GM18505 (cell line): ENCODE results near the gene SLC25A51.
"Not testable (repeated sequence)": the region's sequence is repeated elsewhere in the genome, so short reads cannot be mapped to it uniquely, and the experiment has no call there.

Source experiments
- ATAC-seq: cut with Tn5 transposase; IDR thresholded peaks from one replicate; pipeline ENCODE4 v1.9.1; 2021; ENCODE audit not compliant: unreplicated experiment
- POLR2A ChIP-seq: IDR thresholded peaks from 4 replicates; pipeline ENCODE4 v1.6.1; 2011; ENCODE audit warnings: borderline replicate concordance; ENCODE audit not compliant: insufficient read depth, insufficient read length; ENCODE audit errors: extremely low read depth

Gene SLC25A51

DNA sequence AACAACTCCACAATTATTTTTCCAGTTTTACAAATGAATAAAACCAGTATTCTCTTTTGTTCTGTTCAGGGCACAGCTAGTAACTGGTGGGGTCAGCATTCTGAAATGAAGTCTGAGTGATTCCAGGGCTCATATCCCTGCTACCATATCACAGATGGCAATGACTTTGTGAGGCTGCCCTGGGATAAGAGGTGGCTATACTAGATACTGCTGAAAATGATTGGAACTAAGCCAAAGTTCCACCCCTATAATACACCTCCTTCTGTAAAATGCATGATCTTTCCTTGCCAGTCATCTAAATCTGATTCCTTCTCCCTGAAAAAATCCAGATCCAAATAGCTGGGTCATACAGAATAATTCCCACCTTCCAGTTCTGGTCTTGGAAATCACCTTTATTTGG is 14.4 kb downstream of the SLC25A51 start:
- TF ChIP-seq POLR2A: no peak
- no peak for ATAC-seq

DNA sequence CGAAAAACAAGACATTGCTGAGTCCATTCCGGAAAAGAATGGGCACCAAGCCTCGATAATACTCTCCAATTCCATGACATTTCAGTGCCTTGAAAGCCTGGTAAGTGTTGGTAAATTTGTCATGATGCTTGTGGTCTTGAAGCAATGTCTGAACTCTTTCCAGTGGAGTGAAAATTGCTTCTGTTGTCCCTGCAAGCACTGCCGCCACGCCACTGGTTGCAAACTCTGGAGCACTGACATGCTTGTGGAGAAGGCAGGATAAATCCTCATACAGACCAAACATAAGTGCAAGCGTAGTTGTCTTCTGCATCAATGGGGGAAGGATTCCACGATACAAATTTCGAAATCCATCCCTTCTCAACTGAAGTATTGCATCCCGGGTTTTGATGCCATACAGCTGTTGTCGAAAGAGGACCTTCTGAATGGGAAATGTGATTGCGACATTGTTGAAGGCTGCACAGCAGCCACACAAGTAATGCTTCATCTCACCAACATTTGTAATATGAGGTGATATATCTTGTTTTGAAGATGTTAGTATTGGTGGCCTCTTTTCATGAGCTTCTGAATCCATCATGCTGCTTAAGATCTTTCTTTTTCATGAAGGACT is 15.8 kb downstream of the SLC25A51 start:
- not testable (repeated sequence) for ATAC-seq

DNA sequence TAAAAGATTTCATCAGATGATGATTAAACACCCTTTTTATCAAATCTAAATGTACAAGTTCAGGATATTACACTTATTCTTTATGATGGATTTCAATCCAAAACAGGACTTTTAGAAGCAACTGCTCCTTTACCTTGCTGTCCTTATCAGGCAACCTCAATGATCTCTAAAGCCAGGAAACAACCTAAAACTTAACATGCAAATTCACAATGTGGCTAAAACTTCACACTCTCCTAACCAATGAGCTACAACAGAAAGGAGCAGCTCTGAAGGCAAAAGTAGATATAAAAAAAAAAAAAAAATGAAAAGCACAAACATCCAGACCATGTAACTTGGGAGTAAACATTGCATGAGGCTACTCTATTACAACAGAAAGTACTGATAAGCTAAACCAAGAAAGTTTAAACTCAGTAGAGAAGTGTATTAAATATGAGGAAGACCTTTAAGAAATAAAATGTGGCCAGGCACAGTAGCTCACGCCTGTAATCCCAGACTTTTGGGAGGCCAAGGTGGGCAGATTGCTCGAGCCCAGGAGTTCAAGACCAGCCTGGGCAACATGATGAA is 22.9 kb downstream of the SLC25A51 start:
- no peak for TF ChIP-seq POLR2A

DNA sequence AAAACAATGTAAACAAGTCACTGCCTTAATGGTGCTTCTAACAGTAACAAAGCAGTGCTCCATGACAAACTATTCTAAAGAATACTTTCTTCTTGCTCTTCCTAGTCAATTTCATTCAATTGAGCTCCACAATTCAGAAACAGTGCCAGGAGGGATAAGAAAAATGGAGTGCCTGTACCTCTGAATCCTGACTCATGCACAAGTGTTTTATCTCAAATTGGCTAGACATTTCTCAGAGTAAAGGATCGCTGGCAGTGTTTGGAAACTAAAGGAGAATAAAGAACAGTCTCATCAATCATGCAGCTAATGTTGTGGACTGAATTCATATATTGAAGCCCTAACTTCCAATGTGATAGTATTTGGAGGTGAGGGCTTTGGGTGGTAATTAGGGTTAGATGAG is 27.6 kb downstream of the SLC25A51 start:
- TF ChIP-seq POLR2A: no peak
- no peak for ATAC-seq

More for the DNA sequence above, 22.9 kb downstream of the SLC25A51 start:
- no peak for ATAC-seq

DNA sequence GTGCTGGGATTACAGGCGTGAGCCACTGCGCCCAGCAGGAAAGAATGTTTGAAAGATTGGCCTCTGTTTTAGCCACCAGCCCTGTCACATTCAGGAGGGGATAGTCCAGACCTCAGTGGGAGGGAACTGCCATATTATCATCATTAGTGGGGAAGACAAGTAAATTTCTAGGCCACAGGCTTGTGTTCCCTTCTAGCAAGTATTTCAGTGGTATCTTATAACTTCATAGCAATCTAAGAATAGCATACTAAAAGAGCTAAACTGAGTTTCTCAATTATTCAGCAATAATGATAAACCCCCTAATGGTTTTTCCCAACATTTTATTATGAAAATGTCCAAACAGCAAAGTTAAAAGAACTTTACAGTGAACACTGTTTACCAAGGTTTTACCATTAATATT is 30.0 kb downstream of the SLC25A51 start:
- TF ChIP-seq POLR2A: no peak
- ATAC-seq: no peak

DNA sequence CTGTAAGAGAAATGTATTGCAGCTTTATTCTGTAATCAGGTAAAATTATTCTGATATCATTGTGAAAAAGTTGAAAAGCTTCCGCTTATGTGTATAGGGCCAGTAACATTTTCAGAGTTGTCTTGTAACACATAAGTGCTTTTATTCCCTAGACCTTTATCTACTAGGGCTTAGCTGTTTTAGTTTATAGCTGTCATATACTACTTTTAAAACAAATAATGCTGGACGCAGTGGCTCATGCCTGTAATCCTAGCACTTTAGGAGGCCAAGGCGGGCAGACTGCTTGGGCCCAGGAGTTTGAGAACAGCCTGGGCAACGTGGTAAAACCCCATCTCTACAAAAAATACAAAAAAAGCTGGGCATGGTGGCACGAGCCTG is 33.1 kb downstream of the SLC25A51 start:
- no peak for TF ChIP-seq POLR2A
- ATAC-seq: no peak

DNA sequence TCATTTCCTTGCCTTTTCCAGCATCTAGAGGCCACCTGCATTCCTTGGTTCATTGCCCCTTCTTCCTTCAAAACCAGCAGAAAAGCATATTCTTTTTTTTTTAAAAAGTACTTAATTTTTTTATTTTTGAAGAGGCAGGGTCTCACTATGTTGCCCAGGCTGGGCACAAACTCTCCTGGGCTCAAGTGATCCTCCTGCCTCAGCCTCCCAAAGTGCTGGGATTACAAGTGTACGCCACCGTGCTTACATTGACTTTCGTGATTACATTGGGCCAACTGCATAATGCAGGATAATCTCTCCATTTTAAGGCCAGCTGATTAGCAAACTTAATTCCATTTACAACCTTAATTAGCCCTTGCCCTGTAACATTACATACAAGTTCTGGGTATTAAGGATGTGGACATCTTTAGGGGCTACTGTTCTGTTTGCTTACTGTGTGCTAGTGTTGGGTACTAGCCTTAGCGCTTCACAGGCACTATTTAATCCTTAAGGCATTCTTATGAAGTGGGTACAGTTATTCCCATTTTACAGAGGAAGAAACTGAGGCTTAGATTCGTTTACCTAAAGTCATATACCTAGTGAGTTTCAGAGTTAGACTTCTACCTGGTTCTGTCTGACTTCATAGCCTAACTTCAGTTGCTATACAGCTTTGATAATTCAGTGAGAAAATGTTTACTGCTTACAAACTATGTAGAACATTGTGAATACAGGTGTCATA is 33.7 kb downstream of the SLC25A51 start:
- ATAC-seq: no peak
- TF ChIP-seq POLR2A: no peak

DNA sequence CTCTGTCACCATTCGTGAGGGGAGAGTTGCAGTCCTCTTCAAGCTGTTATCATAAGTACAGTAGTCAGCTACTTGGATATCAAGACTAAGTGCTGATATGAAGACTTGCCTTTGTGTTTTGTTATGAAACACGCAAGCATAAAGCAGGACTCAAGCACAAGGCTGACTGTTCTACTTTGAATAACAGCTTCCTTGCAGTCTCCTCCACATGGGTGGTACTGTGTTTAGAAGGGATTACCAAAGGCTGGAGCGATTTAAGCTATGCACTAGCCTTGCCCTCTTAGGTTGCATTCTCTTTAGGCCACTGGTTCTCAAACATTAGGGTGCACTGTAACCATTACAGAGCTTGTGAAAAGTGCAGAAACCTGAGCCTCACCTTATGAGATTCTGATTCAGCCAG is 41.4 kb downstream of the SLC25A51 start:
- TF ChIP-seq POLR2A: no peak
- no peak for ATAC-seq

DNA sequence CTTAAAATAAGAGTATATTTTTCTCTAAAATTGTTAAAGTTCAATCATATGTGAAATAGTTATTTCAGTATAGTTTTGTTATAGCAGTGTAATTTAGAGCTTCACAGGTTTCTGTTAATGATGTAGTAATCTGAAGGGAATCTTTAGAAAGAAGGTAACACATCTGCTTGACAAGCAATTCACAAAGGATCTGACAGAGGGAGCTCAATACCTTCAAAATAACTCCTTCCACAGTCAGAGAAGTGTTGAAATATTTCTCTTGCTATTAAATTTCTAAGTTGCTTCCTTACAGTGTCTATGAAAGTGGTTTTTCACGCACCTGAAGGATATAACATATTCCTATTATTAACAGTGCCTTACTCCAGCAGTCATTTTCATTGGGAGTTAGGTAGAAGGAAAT is 44.9 kb downstream of the SLC25A51 start:
- ATAC-seq: no peak

DNA sequence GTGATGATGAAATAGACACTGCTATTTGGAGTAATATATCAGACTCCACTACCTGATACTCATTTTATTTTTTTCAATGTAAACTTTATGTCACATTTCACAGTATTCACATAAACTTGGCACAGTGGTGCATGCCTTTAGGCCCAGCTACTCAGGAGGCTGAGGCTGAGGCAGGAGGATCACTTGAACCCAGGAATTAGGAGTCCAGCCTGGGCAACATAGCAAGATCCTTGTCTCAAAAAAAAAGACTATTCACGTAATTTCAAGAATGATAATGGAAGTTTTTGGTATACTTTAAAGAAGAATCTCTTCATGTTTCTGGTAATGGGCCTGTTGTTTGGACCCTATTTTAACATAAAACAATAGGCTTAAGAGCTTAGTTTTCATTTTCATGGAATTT is 47.4 kb downstream of the SLC25A51 start:
- TF ChIP-seq POLR2A: no peak
- ATAC-seq: no peak

More for the DNA sequence above, 44.9 kb downstream of the SLC25A51 start:
- TF ChIP-seq POLR2A: no peak

DNA sequence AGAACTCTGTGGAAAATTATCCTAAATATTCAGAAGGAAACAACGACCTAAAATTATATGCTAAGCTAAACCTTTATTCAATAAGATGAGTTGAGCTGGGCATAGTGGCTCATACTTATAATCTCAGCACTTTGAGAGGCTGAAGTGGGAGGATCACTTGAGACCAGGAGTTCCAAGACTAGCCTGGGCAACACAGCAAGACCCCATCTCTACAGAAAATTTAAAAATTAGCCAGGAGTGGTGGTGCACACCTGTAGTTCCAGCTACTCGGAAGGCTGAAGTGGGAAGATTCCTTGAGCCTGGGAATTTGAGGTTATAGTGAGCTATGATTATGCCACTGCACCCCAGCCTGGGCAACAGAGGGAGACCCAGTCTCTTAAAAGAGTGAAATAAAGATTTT is 51.7 kb downstream of the SLC25A51 start:
- no peak for ATAC-seq
- no peak for TF ChIP-seq POLR2A

DNA sequence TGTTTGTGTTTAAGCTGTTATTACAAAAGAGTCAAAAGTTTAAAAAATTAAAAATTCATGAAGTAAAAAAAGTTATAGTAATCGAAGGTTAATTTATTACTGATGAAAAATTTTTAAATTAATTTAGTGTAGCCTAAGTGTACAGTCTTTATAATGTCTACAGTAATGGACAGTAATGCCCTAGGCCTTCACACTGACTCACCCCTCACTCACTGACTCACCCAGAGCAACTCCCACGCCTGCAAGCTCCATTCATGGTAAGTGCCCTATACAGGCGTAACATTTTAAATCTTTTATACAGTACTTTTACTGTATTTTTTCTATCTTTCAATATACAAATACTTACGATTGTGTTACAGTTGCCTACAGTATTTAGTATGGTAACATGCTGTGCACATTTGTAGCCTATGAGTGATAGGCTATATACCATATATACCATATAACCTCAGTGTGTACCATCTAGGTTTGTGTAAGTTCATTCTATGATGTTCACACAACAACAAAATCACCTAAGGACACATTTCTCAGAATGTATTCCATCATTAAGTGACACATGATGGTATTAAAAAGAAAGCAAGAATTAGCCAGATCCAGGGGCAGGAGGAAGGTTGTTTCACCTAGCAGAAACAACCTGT is 63.2 kb downstream of the SLC25A51 start:
- ATAC-seq: no peak
- TF ChIP-seq POLR2A: no peak

DNA sequence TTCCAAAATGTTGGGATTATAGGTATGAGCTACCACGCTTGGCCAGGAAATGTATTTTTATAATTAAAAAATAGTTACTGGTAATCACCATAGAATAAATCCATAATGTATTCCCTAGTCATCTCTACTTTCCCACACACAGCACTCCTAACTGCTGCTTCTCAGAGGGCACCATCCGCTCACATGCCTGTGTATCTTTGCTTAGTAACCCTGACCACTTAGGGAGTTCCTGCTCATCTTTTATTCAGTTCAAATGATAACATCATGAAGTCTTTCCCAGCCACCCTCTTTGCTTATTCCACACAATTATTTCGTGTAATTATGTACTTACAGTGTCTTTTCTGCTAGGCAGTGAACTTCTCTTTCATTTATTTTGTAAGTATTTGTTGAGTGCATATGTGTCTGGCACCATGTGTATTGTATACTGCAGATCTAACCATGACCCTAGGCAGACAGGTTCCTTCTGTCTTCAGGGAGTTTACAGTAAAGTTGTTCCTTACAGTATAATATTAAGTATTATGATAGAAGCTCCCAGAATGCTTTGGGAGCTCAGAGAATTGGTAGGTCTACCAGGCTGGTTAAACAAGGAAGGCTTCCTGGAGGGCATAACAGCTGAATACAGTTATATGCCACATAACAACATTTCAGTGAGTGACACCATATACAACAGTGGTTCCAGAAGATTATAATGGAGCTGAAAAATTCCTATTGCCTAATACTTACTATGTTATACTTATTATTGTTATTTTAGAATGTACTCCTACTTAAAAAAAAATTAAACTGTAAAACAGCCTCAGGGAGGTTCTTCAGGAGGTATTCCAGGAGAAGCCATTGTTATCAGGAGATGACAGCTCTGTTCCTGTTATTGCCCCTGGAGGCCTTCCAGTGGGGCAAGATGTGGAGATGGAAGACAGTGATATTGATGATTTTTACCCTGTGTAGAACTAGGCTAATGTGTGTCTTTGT is 64.1 kb downstream of the SLC25A51 start:
- TF ChIP-seq POLR2A: no peak
- ATAC-seq: no peak
